Smooth muscle cell of the brain vasculature (primary cell): ENCODE measurements around the gene PRKAR1B.
"Not testable (repeated sequence)": the region's sequence is repeated elsewhere in the genome, so short reads cannot be mapped to it uniquely, and the experiment has no call there.

Source experiments
- DNase-seq: peaks from one replicate; pipeline ENCODE4 v3.0.0-alpha.2; 2012; ENCODE audit warnings: low read depth, low spot score

The PRKAR1B gene

GRCh38 chr7:621572-622285 is 105.4 kb downstream of the PRKAR1B start:
- DNase-seq, result no peak

GRCh38 chr7:620885-621284 is 106.2 kb downstream of the PRKAR1B start:
- no peak for DNase-seq

GRCh38 chr7:620056-620455 is 107.0 kb downstream of the PRKAR1B start:
- no peak for DNase-seq

GRCh38 chr7:619368-619840 is 107.7 kb downstream of the PRKAR1B start:
- DNase-seq, result no peak

- no peak for DNase-seq
Observed at GRCh38 chr7:618539-619367, 108.3 kb downstream of the PRKAR1B start.

GRCh38 chr7:617614-618538 is 109.2 kb downstream of the PRKAR1B start:
- DNase-seq, result no peak

- DNase-seq, result no peak
Observed at GRCh38 chr7:613442-614140, 113.5 kb downstream of the PRKAR1B start.

- not testable (repeated sequence) for DNase-seq
Observed at GRCh38 chr7:611837-612236, 115.2 kb downstream of the PRKAR1B start.

GRCh38 chr7:611281-611810 is 115.7 kb downstream of the PRKAR1B start:
- no peak for DNase-seq

- peak; percentile 33 for DNase-seq
Observed at GRCh38 chr7:610531-611280, 116.4 kb downstream of the PRKAR1B start.

- DNase-seq, result no peak
Observed at GRCh38 chr7:610141-610530, 116.9 kb downstream of the PRKAR1B start.

- no peak for DNase-seq
Observed at GRCh38 chr7:609365-609764, 117.7 kb downstream of the PRKAR1B start.

- no peak for DNase-seq
Observed at GRCh38 chr7:608954-609353, 118.1 kb downstream of the PRKAR1B start.

- DNase-seq, result no peak
Observed at GRCh38 chr7:608361-608760, 118.7 kb downstream of the PRKAR1B start.

GRCh38 chr7:607938-608337 is 119.1 kb downstream of the PRKAR1B start:
- no peak for DNase-seq

GRCh38 chr7:605661-606450 is 121.2 kb downstream of the PRKAR1B start:
- DNase-seq, result no peak

GRCh38 chr7:604884-605531 is 122.1 kb downstream of the PRKAR1B start:
- peak; percentile 52 for DNase-seq

- peak; percentile 83 for DNase-seq
Observed at GRCh38 chr7:604001-604883, 122.8 kb downstream of the PRKAR1B start.
